NCI-H2081 (cell line): ENCODE measurements around the gene CDKN2B-AS1.
A peak's percentile ranks its signal among the peaks of the same experiment; 100 is the strongest.

Experiments used
- DNase-seq, 2 experiments: peaks; one replicate each; lab custom pipeline; 2025; lab: John Stamatoyannopoulos, UW

The CDKN2B-AS1 gene

GRCh38 chr9:22005702-22006606 lies 11.4 kb downstream of the CDKN2B-AS1 start:
- DNase-seq, result peak in 1 of 2 experiments; percentile 43

GRCh38 chr9:22008384-22008716 lies 13.8 kb downstream of the CDKN2B-AS1 start:
- DNase-seq, result no peak

- peak; percentile 92 to 95 for DNase-seq
Observed at GRCh38 chr9:22008717-22009505, 14.3 kb downstream of the CDKN2B-AS1 start, which contains the start of gene CDKN2B. Gene CDKN2B, minus strand, starts transcription at chr9:22009305. Its CDS starts 352 bp downstream, at chr9:22008953.

- DNase-seq, result no peak
Observed at GRCh38 chr9:22009506-22009867, 14.9 kb downstream of the CDKN2B-AS1 start.

- no peak for DNase-seq
Observed at GRCh38 chr9:22010866-22011625, 16.5 kb downstream of the CDKN2B-AS1 start.

- DNase-seq, result no peak
Observed at GRCh38 chr9:22022396-22022795, 27.8 kb downstream of the CDKN2B-AS1 start.

- no peak for DNase-seq
Observed at GRCh38 chr9:22026696-22027095, 32.1 kb downstream of the CDKN2B-AS1 start.

- DNase-seq, result no peak
Observed at GRCh38 chr9:22028394-22028793, 33.8 kb downstream of the CDKN2B-AS1 start.

- DNase-seq, result no peak
Observed at GRCh38 chr9:22029231-22029630, 34.6 kb downstream of the CDKN2B-AS1 start.

- DNase-seq, result no peak
Observed at GRCh38 chr9:22030101-22030598, 35.6 kb downstream of the CDKN2B-AS1 start.

GRCh38 chr9:22031655-22032411 lies 37.2 kb downstream of the CDKN2B-AS1 start:
- no peak for DNase-seq

- DNase-seq, result no peak
Observed at GRCh38 chr9:22033012-22033630, 38.5 kb downstream of the CDKN2B-AS1 start.

- DNase-seq, result no peak
Observed at GRCh38 chr9:22035591-22036011, 41.0 kb downstream of the CDKN2B-AS1 start.

GRCh38 chr9:22036866-22037626 lies 42.5 kb downstream of the CDKN2B-AS1 start:
- DNase-seq, result no peak

GRCh38 chr9:22037954-22038690 lies 43.5 kb downstream of the CDKN2B-AS1 start:
- DNase-seq, result peak; percentile 16 to 27

- no peak for DNase-seq
Observed at GRCh38 chr9:22039258-22039657, 44.7 kb downstream of the CDKN2B-AS1 start.

GRCh38 chr9:22040760-22041159 lies 46.2 kb downstream of the CDKN2B-AS1 start:
- no peak for DNase-seq

GRCh38 chr9:22041344-22041743 lies 46.8 kb downstream of the CDKN2B-AS1 start:
- no peak for DNase-seq

GRCh38 chr9:22041775-22042174 lies 47.2 kb downstream of the CDKN2B-AS1 start:
- DNase-seq, result no peak
